Hepatocyte (in vitro differentiated cells): Measurements from ENCODE around the gene PCBP3.

Source experiments
- EZH2 ChIP-seq: fragments of 200-600 bp; sonication (generic); IDR thresholded peaks from 2 replicates; pipeline ENCODE4 v1.6.1; 2016; ENCODE audit warnings: antibody characterized with exemption, mild to moderate bottlenecking, borderline replicate concordance
- TF ChIP-seq, protein P1 (sequence below): fragments of 200-600 bp; sonication (generic); IDR thresholded peaks from 2 replicates; pipeline ENCODE4 v1.5.1; 2016; ENCODE audit warnings: antibody characterized with exemption, mild to moderate bottlenecking; ENCODE audit not compliant: poor library complexity

DNA sequence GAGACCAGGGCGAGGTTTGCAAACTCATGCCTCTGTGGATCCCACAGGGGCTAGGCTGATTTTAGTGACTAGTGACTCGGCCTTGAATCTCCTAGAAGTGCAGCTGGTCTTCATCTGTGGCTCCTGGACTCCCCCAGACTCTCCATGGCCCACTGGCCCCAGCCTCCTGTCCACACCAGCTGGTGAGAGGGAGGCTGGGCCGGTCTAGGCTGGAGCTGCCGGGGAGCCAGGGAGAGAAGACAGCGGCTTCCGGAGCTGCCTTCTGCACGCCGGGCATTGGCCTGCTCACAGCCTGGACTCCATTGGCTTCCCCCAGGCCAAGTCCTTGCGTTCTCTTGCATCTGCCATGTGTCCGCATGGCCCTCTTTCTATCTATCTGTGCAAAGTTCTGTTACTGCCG is 285.9 kb downstream of the PCBP3 start:
- TF ChIP-seq, protein P1, sequence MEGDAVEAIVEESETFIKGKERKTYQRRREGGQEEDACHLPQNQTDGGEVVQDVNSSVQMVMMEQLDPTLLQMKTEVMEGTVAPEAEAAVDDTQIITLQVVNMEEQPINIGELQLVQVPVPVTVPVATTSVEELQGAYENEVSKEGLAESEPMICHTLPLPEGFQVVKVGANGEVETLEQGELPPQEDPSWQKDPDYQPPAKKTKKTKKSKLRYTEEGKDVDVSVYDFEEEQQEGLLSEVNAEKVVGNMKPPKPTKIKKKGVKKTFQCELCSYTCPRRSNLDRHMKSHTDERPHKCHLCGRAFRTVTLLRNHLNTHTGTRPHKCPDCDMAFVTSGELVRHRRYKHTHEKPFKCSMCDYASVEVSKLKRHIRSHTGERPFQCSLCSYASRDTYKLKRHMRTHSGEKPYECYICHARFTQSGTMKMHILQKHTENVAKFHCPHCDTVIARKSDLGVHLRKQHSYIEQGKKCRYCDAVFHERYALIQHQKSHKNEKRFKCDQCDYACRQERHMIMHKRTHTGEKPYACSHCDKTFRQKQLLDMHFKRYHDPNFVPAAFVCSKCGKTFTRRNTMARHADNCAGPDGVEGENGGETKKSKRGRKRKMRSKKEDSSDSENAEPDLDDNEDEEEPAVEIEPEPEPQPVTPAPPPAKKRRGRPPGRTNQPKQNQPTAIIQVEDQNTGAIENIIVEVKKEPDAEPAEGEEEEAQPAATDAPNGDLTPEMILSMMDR: no peak
- TF ChIP-seq EZH2: no peak
